CD1c-positive myeloid dendritic cell (primary cell): Measurements from ENCODE around the gene TMEM143.
"Not testable (repeated sequence)": the region's sequence is repeated elsewhere in the genome, so short reads cannot be mapped to it uniquely, and the experiment has no call there.

ENCODE experiments used
- DNase-seq: peaks from one replicate; pipeline ENCODE4 v3.0.0-alpha.2; 2016; ENCODE audit errors: extremely low spot score

The TMEM143 gene

GRCh38 chr19:48330012-48330681 lies 33.6 kb downstream of the TMEM143 start:
- DNase-seq, result peak; percentile 89

GRCh38 chr19:48329167-48329891 lies 34.4 kb downstream of the TMEM143 start:
- DNase-seq, result peak; percentile 60

- peak; percentile 70 for DNase-seq
Observed at GRCh38 chr19:48325265-48325910, 38.4 kb downstream of the TMEM143 start, which contains the start of gene EMP3. Gene EMP3 (plus strand): TSS chr19:48325552. CDS start chr19:48326845, 1,293 bp downstream.

- DNase-seq, result peak; percentile 98
Observed at GRCh38 chr19:48321622-48322591, 41.8 kb downstream of the TMEM143 start.

GRCh38 chr19:48321372-48321621 lies 42.4 kb downstream of the TMEM143 start:
- peak; percentile 92 for DNase-seq

- DNase-seq, result peak; percentile 84
Observed at GRCh38 chr19:48319647-48320541, 43.8 kb downstream of the TMEM143 start.

DNA sequence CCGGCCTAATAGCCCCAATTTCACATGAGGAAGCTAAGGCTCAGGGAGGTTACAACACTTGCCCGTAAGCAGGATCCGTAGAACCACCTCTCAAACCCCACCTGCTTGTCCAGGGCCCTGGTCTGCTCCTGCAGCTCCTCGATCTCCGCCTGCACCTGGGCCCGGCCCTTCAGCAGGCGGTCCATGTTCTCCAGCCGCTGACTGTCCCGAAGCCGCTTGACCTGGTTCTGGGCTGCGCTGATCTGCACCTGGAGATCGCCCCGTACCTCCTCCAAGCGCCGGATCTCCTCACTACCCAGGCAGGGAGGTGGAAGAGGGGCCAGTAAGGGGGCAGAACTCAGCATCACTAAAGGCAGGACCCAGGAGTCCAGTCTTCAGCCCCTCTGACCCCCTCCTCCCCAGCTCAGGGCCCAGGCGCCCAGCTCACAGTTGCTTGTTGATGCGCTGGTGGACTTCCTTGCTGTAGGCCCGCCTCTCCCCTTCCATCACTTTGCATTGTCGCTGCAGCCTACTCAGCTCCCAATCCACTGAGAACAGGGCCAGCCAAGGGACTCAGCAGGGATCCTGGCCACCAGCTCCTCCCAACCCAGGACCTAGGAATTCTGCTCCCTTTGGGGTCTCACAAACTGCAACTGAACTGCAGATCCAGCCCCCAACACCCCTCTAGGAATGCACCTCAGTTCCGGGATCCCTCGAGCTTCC lies 45.3 kb downstream of the TMEM143 start:
- no peak for DNase-seq

DNA sequence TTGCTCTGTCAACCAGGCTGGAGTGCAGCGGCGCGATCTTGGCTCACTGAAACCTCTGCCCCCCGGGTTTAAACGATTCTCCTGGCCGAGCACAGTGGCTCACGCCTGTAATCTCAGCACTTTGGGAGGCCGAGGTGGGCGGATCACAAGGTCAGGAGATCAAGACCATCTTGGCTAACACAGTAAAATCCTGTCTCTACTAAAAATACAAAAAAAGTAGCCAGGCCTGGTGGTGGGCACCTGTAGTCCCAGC lies 46.1 kb downstream of the TMEM143 start:
- not testable (repeated sequence) for DNase-seq

DNA sequence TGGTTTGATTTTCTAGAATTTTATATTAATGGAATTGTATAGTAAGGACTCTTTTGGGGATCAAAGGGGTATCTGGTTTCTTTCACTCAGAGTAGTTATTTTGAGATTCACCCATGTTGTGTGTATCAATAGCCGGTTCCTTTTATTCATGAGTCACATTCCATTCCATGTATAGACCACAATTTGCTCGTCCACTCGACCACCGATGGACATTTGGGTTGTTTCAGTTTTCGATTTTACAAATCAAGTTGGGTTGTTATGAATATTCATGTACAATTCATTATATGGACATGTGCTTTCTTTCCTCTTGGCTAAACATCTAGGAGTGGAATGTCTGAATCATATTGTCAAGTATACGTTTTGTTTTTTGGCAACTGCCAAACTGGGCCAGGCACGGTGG lies 48.0 kb downstream of the TMEM143 start:
- no peak for DNase-seq

- no peak for DNase-seq
Observed at GRCh38 chr19:48311384-48311783, 52.4 kb downstream of the TMEM143 start.

- no peak for DNase-seq
Observed at GRCh38 chr19:48310227-48310626, 53.5 kb downstream of the TMEM143 start.

- DNase-seq, result not testable (repeated sequence)
Observed at GRCh38 chr19:48309731-48310130, 54.0 kb downstream of the TMEM143 start.

DNA sequence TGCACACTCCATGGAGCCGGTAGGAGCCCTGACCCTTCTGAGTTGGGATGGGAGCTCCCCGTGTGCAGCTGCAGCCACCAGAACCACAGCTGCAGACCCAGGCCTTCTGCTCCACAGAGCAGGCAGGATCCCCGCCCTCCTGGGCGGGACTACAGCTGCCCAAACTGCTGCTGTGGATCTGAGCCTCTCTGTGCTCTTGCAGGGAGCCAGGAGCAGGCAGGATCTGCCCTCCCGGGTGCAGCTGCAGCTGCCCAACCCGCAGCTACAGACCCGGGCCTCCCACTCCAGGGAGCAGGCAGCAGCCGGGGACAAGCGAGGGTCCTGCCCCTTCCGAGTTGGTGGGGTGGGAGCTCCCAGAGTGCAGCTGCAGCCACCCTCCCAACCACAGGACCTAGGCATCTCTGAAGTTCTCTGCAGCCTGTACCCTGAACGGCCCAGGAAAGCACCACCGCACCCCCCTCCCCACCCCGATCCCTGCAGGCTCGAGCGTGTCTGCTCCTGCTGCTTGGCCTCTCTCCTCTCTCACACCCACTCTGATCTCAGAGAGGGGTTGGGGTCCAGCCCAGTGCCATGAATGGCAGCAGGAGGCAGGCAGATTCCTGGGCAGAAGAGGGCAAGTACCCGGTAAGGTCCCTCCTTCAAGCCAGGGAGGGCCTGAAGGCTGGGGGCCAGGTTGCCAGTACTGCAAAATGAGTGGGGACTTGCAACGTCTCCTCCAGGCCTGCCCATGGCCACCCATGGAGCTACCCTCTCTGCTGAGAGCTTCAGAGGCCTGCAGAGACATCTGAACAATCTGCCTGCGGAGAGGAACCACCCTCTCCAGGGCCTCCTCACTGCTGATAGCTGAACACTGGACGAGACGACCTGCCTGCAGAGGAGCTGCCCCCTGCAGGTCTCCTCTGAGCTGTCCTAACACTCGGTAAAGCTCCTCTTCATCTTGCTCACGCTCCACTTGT lies 54.8 kb downstream of the TMEM143 start:
- DNase-seq, result no peak

DNA sequence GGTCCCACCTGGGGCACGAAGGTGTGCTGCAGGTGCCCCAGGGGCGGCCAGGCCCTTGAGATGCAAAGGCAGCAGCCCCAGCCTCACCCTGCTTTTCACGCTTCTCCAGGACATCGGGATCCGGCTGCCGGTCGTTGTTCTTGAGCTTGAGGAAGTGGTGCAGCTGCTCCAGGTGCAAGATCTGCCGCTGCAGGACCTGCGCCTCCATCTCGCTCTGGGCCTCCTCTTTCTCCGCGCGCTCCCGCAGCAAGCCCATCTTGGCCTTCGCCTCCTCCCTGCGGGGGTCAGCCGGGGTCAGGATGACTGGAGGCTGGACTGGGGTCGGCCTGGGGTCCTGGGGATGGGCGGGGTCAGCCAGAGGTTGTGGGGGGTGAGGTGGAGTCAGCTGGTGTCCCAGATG lies 59.9 kb downstream of the TMEM143 start:
- no peak for DNase-seq

- DNase-seq, result no peak
Observed at GRCh38 chr19:48303367-48303766, 60.4 kb downstream of the TMEM143 start.

GRCh38 chr19:48302600-48302959 lies 61.2 kb downstream of the TMEM143 start:
- DNase-seq, result no peak

GRCh38 chr19:48301886-48302599 lies 61.7 kb downstream of the TMEM143 start:
- DNase-seq, result no peak

DNA sequence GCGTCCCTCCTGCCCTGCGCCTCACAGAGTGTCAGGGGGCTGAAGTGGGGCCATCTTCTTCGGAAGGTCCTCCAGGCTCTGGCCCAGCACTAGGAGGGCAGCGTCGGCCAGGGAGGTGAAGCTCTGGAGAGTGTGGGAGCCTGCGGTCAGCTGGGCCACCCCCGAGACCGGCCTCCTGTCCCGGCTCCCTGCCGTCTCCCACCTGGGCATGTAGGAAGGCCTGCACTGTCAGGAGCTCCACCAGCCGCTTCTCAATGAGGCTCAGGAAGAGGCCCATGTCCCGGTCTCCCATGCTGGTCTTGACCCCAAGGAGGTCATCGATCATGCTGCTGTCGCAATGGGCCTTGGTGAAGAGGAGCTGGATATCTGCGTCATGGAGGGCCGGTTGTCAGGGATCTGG lies 65.8 kb downstream of the TMEM143 start:
- no peak for DNase-seq
